Measurements from ENCODE around the gene FAM174C. TPM values are rescaled to one million over a fixed set of nuclear protein-coding genes. Genes with fewer than 3 reads are reported as not detected.

FAM174C gene
- total and polyA plus RNA-seq, 2 of the 8 experiments (the other 6 are each of a cell fraction or from before 2014, with no cell fraction given) = 44.5 to 125 TPM

- no peak overlapping the region for H3K9ac ChIP-seq (replicated peaks in 1 of 4; ENCODE audit: extremely low read depth in 1 of 4, low read depth in 3 of 4, low read length in 3 of 4)
- TF ChIP-seq PHF8 (conservative IDR thresholded peaks at IDR 0.05; ENCODE audit: low read depth, low read length) (no peak), GTF2F1 (IDR thresholded peaks at IDR 0.05; ENCODE audit: borderline replicate concordance, low read depth, low read length) (no peak), ZNF274 (IDR thresholded peaks at IDR 0.05; ENCODE audit: borderline replicate concordance, extremely low read depth, low read length) (no peak), YY1 (IDR thresholded peaks at IDR 0.05; ENCODE audit: low read depth, low read length) (no peak), NRF1 (IDR thresholded peaks at IDR 0.05; ENCODE audit: low read depth, low read length) (no peak), EP300 (IDR thresholded peaks at IDR 0.05; ENCODE audit: borderline replicate concordance in 1 of 2, low read depth in 2 of 2, low read length in 2 of 2) (no peak), FOSL1 (IDR thresholded peaks at IDR 0.05; ENCODE audit: insufficient read depth, low read depth, low read length) (no peak), SIRT6 (IDR thresholded peaks at IDR 0.05; ENCODE audit: low read length) (no peak), SP2 (IDR thresholded peaks at IDR 0.05; ENCODE audit: low read length) (no peak), ATF2 (IDR thresholded peaks at IDR 0.05; ENCODE audit: low read length) (no peak)
Observed at GRCh38 chr19:1253514-1254080, 21.7 kb upstream of the FAM174C start.

More at GRCh38 chr19:1253514-1254080, 21.7 kb upstream of the FAM174C start:
- H2AFZ ChIP-seq (ENCODE audit: low read length) = no peak overlapping the region
- peaks cover 0 to 22% (median 13%) of the 10 kb centered on the region in 4 experiments; a peak in 6 of 7 replicates for H3K4me1 ChIP-seq (replicated peaks in 1 of 4; ENCODE audit: control insufficient read depth in 3 of 4, insufficient read depth in 4 of 4, low read length in 3 of 4)
- H2BK20ac ChIP-seq (ENCODE audit: low read length) = no peak overlapping the region
- FAIRE-seq = no peak
- no peak for DNase-seq (ENCODE audit: low read depth in 1 of 2, low spot score in 2 of 2)
- no peak overlapping the region for H4K8ac ChIP-seq (ENCODE audit: extremely low read depth, insufficient read depth, low read length)
- no peak overlapping the region for H3K4me3 ChIP-seq (ENCODE audit: extremely low read depth in 1 of 4, insufficient read depth in 2 of 4, low read depth in 3 of 4, low read length in 4 of 4)
- H4K20me1 ChIP-seq (replicated peaks in 1 of 2; ENCODE audit: control insufficient read depth in 1 of 2, insufficient read depth in 2 of 2, low read length in 2 of 2) = peaks cover 24 to 36% of the 10 kb centered on the region in 2 experiments
- no peak overlapping the region for H2BK12ac ChIP-seq (ENCODE audit: low read depth, low read length)
- peaks cover 2% of the 10 kb centered on the region; the same call in 1 of the 2 replicates for H3K23me2 ChIP-seq (ENCODE audit: low read depth, low read length)
- H3K4me2 ChIP-seq (ENCODE audit: insufficient read depth in 1 of 2, low read depth in 2 of 2, low read length in 2 of 2) = no peak overlapping the region
- H3K56ac ChIP-seq (replicated peaks; ENCODE audit: insufficient read length, low read depth, low read length) = peak overlapping the region; percentile 6
- H2BK5ac ChIP-seq (ENCODE audit: low read depth, low read length) = no peak overlapping the region
- H2BK120ac ChIP-seq (replicated peaks; ENCODE audit: low read depth, low read length) = no peak overlapping the region
- peaks cover 9 to 51% of the 10 kb centered on the region in 2 experiments for H3K79me2 ChIP-seq (ENCODE audit: control insufficient read depth in 1 of 2, insufficient read depth in 2 of 2, low read length in 2 of 2)
- H4K5ac ChIP-seq (ENCODE audit: insufficient read length, low read depth, low read length) = no peak overlapping the region
- ChIA-PET CTCF (ENCODE audit: partially characterized antibody) (interaction anchor here (1.2 to 6.0 kb wide), 3 partner anchors 9 to 13 kb away, joined by 3 to 42 read pairs (median 4); no protein-coding TSS in a partner anchor), POLR2A (ENCODE audit: partially characterized antibody) (interaction anchor here (0.6 to 19.4 kb wide), 8 partner anchors 9 to 717 kb away, joined by 3 to 456 read pairs (median 8); partner anchors contain the start of genes ATP5F1D, CIRBP, CNN2 and FAM174C)
- H3K9me3 ChIP-seq (ENCODE audit: insufficient read depth in 2 of 2, low read depth in 1 of 2, low read length in 1 of 2) = no peaks in the 10 kb centered on the region
- H3K36me3 ChIP-seq (ENCODE audit: control insufficient read depth in 2 of 4, insufficient read depth in 4 of 4, low read length in 3 of 4) = peaks cover 26 to 75% (median 45%) of the 10 kb centered on the region in 4 experiments
- H3K14ac ChIP-seq (ENCODE audit: insufficient read length) = no peak overlapping the region
- H3K79me1 ChIP-seq (ENCODE audit: low read depth, low read length) = peaks cover 12% of the 10 kb centered on the region; the same call in 1 of the 2 replicates
- no peak overlapping the region for H3K18ac ChIP-seq (ENCODE audit: extremely low read depth, low read length)
- H2BK15ac ChIP-seq (ENCODE audit: low read length) = no peak overlapping the region
- no peaks in the 10 kb centered on the region; a peak in 1 of 7 replicates for H3K27me3 ChIP-seq (replicated peaks in 1 of 4; ENCODE audit: control insufficient read depth in 3 of 4, extremely low read depth in 1 of 4, insufficient read depth in 3 of 4, low read length in 3 of 4)
- no peak overlapping the region for H3K4ac ChIP-seq (replicated peaks; ENCODE audit: insufficient read length, low read depth, low read length)
- H2AK5ac ChIP-seq (ENCODE audit: low read depth, low read length) = no peak overlapping the region
- WGBS, 2 experiments (ENCODE audit: extremely low coverage in 1 of 2, insufficient coverage in 1 of 2, insufficient read length in 1 of 2, insufficient replicate concordance in 2 of 2, low coverage in 1 of 2, low lambda C conversion rate in 2 of 2, missing lambda C conversion rate in 1 of 2) = 96% methylated on average over 21 of the region's 23 CpGs; no CpG with 5 or more reads in 1 of the 2 experiments
- H4K91ac ChIP-seq (replicated peaks; ENCODE audit: insufficient read length, low read length) = no peak overlapping the region
- no peak overlapping the region for H3K27ac ChIP-seq (ENCODE audit: low read depth, low read length)
- no peak overlapping the region for H3K23ac ChIP-seq (ENCODE audit: insufficient read length)

Measured in H1 (cell line).